ENCODE measurements around the gene CA11. TPM values are rescaled to one million over a fixed set of nuclear protein-coding genes. Genes with fewer than 3 reads are reported as not detected.

CA11 gene
- total and polyA plus RNA-seq, 9 of the 15 experiments (the other 6 are each of a cell fraction or from before 2014, with no cell fraction given) = 2.9 to 19.9 (median 8.3) TPM

DNA sequence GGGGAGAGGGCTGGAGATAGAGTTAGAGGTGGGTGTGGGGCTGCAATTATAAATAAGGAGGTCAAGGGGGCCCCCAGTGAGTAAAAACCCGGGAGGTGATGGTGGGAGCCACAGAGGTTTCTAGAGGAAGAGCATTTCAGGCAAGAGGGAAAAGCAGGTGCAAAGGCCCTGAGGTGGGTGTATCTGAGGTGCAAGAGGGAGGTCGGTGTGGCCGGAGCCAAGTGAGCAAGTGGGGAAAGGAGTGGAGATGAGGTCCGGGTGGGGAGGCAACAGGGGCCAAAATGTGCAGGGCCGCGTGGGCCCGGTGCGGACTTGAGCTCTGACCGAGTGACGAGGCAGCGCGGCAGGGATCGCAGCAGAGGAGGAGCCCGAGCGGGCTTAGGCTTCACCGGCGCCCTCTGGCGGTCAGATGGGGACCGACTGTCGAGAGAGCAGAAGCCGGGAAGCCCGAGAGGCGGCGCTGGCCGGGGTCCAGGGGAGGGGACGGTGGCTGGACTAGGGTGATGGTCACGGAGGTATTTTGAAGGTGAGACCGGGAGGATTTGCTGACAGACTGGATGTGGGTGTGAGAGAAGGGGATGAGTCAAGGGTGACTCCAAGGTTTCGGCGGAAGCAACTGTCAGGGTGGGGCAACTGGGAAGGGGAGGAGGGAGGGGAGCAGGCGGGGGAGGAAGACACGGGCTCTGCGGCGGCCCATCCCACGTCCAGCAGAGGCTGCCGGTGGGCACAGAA, 57.2 kb downstream of the CA11 start (continued):
- TF ChIP-seq MCM2 (IDR thresholded peaks at IDR 0.05; ENCODE audit: low read depth) = no peak
- TF ChIP-seq ZHX1 (conservative IDR thresholded peaks at IDR 0.05; ENCODE audit: low read length) = no peak
- no peak for TF ChIP-seq FOXJ3 (CRISPR knock-in tag; IDR thresholded peaks at IDR 0.05)
- peak; percentile 56 for TF ChIP-seq SOX6 (IDR thresholded peaks at IDR 0.05)
- no peak for TF ChIP-seq BRF1 (IDR thresholded peaks at IDR 0.05; ENCODE audit: borderline replicate concordance, extremely low read depth, insufficient read length)
- TF ChIP-seq FOSL1 (tag; conservative IDR thresholded peaks at IDR 0.05) = peak; percentile 81
- no peak; the same call in 1 of the 2 replicates for TF ChIP-seq MAFG (tag; conservative IDR thresholded peaks at IDR 0.05)
- TF ChIP-seq ELF2 (CRISPR knock-in tag; IDR thresholded peaks at IDR 0.05) = no peak
- peak; percentile 88 for TF ChIP-seq SMARCE1 (IDR thresholded peaks at IDR 0.05)
- no peak for TF ChIP-seq RBBP5 (IDR thresholded peaks at IDR 0.05; ENCODE audit: borderline replicate concordance, insufficient read depth, low read length, poor library complexity, severe bottlenecking)
- peak; percentile 83 for TF ChIP-seq TOE1 (IDR thresholded peaks at IDR 0.05; ENCODE audit: borderline replicate concordance)
- no peak for TF ChIP-seq TOE1 (CRISPR knock-in tag; IDR thresholded peaks at IDR 0.05; ENCODE audit: borderline replicate concordance, low read depth)
- no peak for TF ChIP-seq MAFF (IDR thresholded peaks at IDR 0.05; ENCODE audit: low read length)
- TF ChIP-seq SMAD4 (CRISPR knock-in tag; conservative IDR thresholded peaks at IDR 0.05) = peak; percentile 54
- TF ChIP-seq TRIM24 (IDR thresholded peaks at IDR 0.05) = peak; percentile 53 to 68; a peak in 3 of 4 replicates
- TF ChIP-seq, protein P1, sequence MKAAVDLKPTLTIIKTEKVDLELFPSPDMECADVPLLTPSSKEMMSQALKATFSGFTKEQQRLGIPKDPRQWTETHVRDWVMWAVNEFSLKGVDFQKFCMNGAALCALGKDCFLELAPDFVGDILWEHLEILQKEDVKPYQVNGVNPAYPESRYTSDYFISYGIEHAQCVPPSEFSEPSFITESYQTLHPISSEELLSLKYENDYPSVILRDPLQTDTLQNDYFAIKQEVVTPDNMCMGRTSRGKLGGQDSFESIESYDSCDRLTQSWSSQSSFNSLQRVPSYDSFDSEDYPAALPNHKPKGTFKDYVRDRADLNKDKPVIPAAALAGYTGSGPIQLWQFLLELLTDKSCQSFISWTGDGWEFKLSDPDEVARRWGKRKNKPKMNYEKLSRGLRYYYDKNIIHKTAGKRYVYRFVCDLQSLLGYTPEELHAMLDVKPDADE (conservative IDR thresholded peaks at IDR 0.05; ENCODE audit: control insufficient read depth, low read depth, low read length) = no peak
- TF ChIP-seq MCM7 (IDR thresholded peaks at IDR 0.05) = 0 out of 4 replicates have a peak, but pooled peaks of 1 of the 2 experiments have one; percentile 68
- TF ChIP-seq, protein P2, sequence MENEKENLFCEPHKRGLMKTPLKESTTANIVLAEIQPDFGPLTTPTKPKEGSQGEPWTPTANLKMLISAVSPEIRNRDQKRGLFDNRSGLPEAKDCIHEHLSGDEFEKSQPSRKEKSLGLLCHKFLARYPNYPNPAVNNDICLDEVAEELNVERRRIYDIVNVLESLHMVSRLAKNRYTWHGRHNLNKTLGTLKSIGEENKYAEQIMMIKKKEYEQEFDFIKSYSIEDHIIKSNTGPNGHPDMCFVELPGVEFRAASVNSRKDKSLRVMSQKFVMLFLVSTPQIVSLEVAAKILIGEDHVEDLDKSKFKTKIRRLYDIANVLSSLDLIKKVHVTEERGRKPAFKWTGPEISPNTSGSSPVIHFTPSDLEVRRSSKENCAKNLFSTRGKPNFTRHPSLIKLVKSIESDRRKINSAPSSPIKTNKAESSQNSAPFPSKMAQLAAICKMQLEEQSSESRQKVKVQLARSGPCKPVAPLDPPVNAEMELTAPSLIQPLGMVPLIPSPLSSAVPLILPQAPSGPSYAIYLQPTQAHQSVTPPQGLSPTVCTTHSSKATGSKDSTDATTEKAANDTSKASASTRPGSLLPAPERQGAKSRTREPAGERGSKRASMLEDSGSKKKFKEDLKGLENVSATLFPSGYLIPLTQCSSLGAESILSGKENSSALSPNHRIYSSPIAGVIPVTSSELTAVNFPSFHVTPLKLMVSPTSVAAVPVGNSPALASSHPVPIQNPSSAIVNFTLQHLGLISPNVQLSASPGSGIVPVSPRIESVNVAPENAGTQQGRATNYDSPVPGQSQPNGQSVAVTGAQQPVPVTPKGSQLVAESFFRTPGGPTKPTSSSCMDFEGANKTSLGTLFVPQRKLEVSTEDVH (IDR thresholded peaks at IDR 0.05; ENCODE audit: low read depth, partially characterized antibody) = peak; percentile 81
- TF ChIP-seq, protein P3, sequence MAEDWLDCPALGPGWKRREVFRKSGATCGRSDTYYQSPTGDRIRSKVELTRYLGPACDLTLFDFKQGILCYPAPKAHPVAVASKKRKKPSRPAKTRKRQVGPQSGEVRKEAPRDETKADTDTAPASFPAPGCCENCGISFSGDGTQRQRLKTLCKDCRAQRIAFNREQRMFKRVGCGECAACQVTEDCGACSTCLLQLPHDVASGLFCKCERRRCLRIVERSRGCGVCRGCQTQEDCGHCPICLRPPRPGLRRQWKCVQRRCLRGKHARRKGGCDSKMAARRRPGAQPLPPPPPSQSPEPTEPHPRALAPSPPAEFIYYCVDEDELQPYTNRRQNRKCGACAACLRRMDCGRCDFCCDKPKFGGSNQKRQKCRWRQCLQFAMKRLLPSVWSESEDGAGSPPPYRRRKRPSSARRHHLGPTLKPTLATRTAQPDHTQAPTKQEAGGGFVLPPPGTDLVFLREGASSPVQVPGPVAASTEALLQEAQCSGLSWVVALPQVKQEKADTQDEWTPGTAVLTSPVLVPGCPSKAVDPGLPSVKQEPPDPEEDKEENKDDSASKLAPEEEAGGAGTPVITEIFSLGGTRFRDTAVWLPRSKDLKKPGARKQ (CRISPR knock-in tag; IDR thresholded peaks at IDR 0.05) = no peak
- peak; percentile 76 for TF ChIP-seq SMARCA4 (IDR thresholded peaks at IDR 0.05)

All from K562 (cell line).